Heart right ventricle (tissue), 16 donors: ENCODE data around the gene JDP2. TPM values are rescaled to one million over a fixed set of nuclear protein-coding genes. Genes with fewer than 3 reads are reported as not detected.

Source experiments
- ATAC-seq, 8 donors: fragments of 200-7000 bp; cut with Tn5 transposase; one replicate each; pipeline ENCODE4 v1.9.1; 2020; ENCODE audit warnings: mild to moderate bottlenecking in 8 of 8, moderate library complexity in 8 of 8, moderate number of reproducible peaks in 1 of 8
- DNase-seq, 2 donors: peaks; one replicate each; pipeline ENCODE4 v3.0.0-alpha.2; 2020
- H3K27ac ChIP-seq, 10 donors: fragments of 200-600 bp; sonication (generic) in 2 of 10; one replicate each; pipeline versions ENCODE4 v1.5.0 to v1.8.0; 2020 to 2022; ENCODE audit warnings: mild to moderate bottlenecking in 3 of 10
- H3K27me3 ChIP-seq, 7 donors: fragments of 200-600 bp; one replicate each; pipeline ENCODE4 v1.8.0; 2021 to 2022; ENCODE audit warnings: mild to moderate bottlenecking in 2 of 7
- H3K36me3 ChIP-seq, 9 donors: fragments of 200-600 bp; sonication (generic) in 1 of 9; one replicate each; pipeline versions ENCODE4 v1.5.0 to v1.8.0; 2020 to 2022; ENCODE audit warnings: mild to moderate bottlenecking in 2 of 9
- H3K4me1 ChIP-seq, 9 donors: fragments of 200-600 bp; sonication (generic) in 1 of 9; one replicate each; pipeline versions ENCODE4 v1.5.0 to v1.8.0; 2020 to 2022; ENCODE audit warnings: mild to moderate bottlenecking in 4 of 9
- H3K4me3 ChIP-seq, 10 donors: fragments of 200-600 bp; sonication (generic) in 2 of 10; one replicate each; pipeline versions ENCODE4 v1.5.0 to v1.8.0; 2020 to 2022; ENCODE audit warnings: mild to moderate bottlenecking in 7 of 10, moderate library complexity in 2 of 10
- H3K9me3 ChIP-seq, 11 donors: fragments of 200-600 bp in 10 of 11; sonication (generic) in 2 of 11; one replicate each; pipeline versions ENCODE4 v1.5.0 to v1.8.0; 2013 to 2022; ENCODE audit warnings: mild to moderate bottlenecking in 2 of 11, control low read depth in 1 of 11, moderate library complexity in 1 of 11
- CTCF ChIP-seq, 9 donors: fragments of 200-600 bp; sonication (generic) in 2 of 9; IDR thresholded peaks; one replicate each; pipeline versions ENCODE4 v1.5.0 to v1.8.0; 2021 to 2022; ENCODE audit warnings: antibody characterized with exemption in 9 of 9, mild to moderate bottlenecking in 5 of 9, moderate library complexity in 1 of 9
- WGBS, 2 donors: extraction: QIAGEN DNeasy Blood & Tissue Kit; methylation state at CpG; one replicate each; pipeline ENCODE4 v1.1.7; 2013; ENCODE audit warnings: inconsistent platforms in 1 of 2; 5-methylcytosine and 5-hydroxymethylcytosine counted together
- intact Hi-C, 10 donors: fragments of 100-400 bp; cut with DNase I; formaldehyde crosslinking; loops; one replicate each; pipeline versions ENCODE4 v1.11.1 to v1.14.2; 2022
- polyA plus RNA-seq, 2 donors: library from polyadenylated mRNA; stranded (reverse); fragments of 200-250 nt; gene quantifications; one replicate each; pipeline ENCODE4 v1.2.3, GENCODE V29; 2013
- total RNA-seq, 10 donors: library from RNA; stranded (reverse); fragmentation: NEBNext Ultra II Directional in 3 of 10; extraction: Animal tissue kit (Norgen Biotek cat#: 25700) in 3 of 10; gene quantifications; one replicate each; pipeline versions ENCODE4 v1.2.1 to v1.2.4, GENCODE V29; 2021 to 2023
- donor health status: Arrhythmogenic right ventricular cardiomyopathy.
- donor health status: ischemic (EF 13 %, LVEDD 7.1; RV severe dilation, severe dysfunction).
- donor health status: healthy with polysubstance abuse.
- donor health status: DM: no; HTN: yes; CAD: no.
- donor health status: DM: no; HTN: no; CAD: no.
- donor health status: ischemic (EF 25% LVEDD 6.9; RV normal size, moderate dysfunction).
- donor health status: ischemic (EF 25% LVEDD 5.7; RV mildly dilated, moderate dysfunction).
- donor health status: healthy.
- donor health status: DM: yes; HTN: yes; CAD: no.
- donor health status: Ischemic cardiomyopathy.
- donor health status: ischemic (EF 35%, LVEDD 5.7; RV mildly dilated, moderate dysfunction).
- donor health status: nonischemic (EF 11% LVEDD 7.7; RV severe dilation, severe dysfunction).
- donor health status: DM: yes; HTN: yes; CAD: no.
- donor health status: PGD.
- donor health status: ischemic (EF 29% LVEDD 5.4; RV normal size, mild dysfunction).
- donor health status: nonischemic (EF 23%, LVEDD 6.1; RV moderate dilation, normal function).

The JDP2 gene
- total and polyA plus RNA-seq, 12 donors, result 12.3 to 44.0 (median 17.3) TPM

GRCh38 chr14:75432411-75432810 is 4.6 kb downstream of the JDP2 start:
- TF ChIP-seq CTCF (IDR thresholded peaks at IDR 0.05), result no peak
- intact Hi-C loops, result loop anchor here in 3 of 10 donors (5.0 to 10.0 kb wide), 3 partner anchors 52 to 305 kb away; partner anchors contain the start of gene NEK9 (in 1 of the 3)
- no peaks in the 10 kb centered on the region for H3K9me3 ChIP-seq
- no peaks in the 10 kb centered on the region for H3K27me3 ChIP-seq
- no peak overlapping the region for H3K4me3 ChIP-seq
- peaks cover 20 to 79% (median 49%) of the 10 kb centered on the region in 9 donors for H3K4me1 ChIP-seq
- WGBS, 2 donors, result 93% methylated on average over 8 of the region's 8 CpGs
- no peak for DNase-seq
- ATAC-seq, result no peak
- H3K36me3 ChIP-seq, result peaks cover 0 to 59% (median 29%) of the 10 kb centered on the region in 9 donors
- no peak overlapping the region for H3K27ac ChIP-seq

GRCh38 chr14:75433631-75434071 is 5.8 kb downstream of the JDP2 start:
- intact Hi-C loops, result loop anchor here in 3 of 10 donors (5.0 to 10.0 kb wide), 3 partner anchors 51 to 306 kb away; partner anchors contain the start of gene NEK9 (in 1 of the 3)
- Histone ChIP-seq H3K4me1 (peaks cover 20 to 85% (median 52%) of the 10 kb centered on the region in 9 donors), H3K27ac (no peak overlapping the region), H3K4me3 (no peak overlapping the region), H3K9me3 (no peaks in the 10 kb centered on the region), H3K27me3 (no peaks in the 10 kb centered on the region), H3K36me3 (peaks cover 0 to 71% (median 35%) of the 10 kb centered on the region in 9 donors)
- DNase-seq, result no peak
- no peak for TF ChIP-seq CTCF (IDR thresholded peaks at IDR 0.05)
- 94 to 97% methylated on average over 6 of the region's 6 CpGs for WGBS, 2 donors
- no peak for ATAC-seq

GRCh38 chr14:75434138-75434889 is 6.5 kb downstream of the JDP2 start:
- ATAC-seq, result no peak
- Histone ChIP-seq H3K27ac (no peak overlapping the region), H3K4me1 (peaks cover 14 to 78% (median 45%) of the 10 kb centered on the region in 9 donors), H3K4me3 (no peak overlapping the region), H3K36me3 (peaks cover 0 to 78% (median 40%) of the 10 kb centered on the region in 9 donors), H3K27me3 (no peaks in the 10 kb centered on the region), H3K9me3 (no peaks in the 10 kb centered on the region)
- DNase-seq, result no peak
- WGBS, 2 donors, result 85% methylated on average over 6 of the region's 6 CpGs
- intact Hi-C loops, result loop anchor here in 3 of 10 donors (5.0 to 10.0 kb wide), 3 partner anchors 50 to 307 kb away; partner anchors contain the start of gene NEK9 (in 1 of the 3)
- TF ChIP-seq CTCF (IDR thresholded peaks at IDR 0.05), result no peak

GRCh38 chr14:75434890-75435248 is 7.0 kb downstream of the JDP2 start:
- TF ChIP-seq CTCF (IDR thresholded peaks at IDR 0.05), result no peak
- Histone ChIP-seq H3K27me3 (no peaks in the 10 kb centered on the region), H3K36me3 (peaks cover 0 to 83% (median 46%) of the 10 kb centered on the region in 9 donors), H3K9me3 (no peaks in the 10 kb centered on the region), H3K4me3 (no peak overlapping the region), H3K27ac (no peak overlapping the region), H3K4me1 (peaks cover 9 to 73% (median 45%) of the 10 kb centered on the region in 9 donors)
- ATAC-seq (no peak), DNase-seq (no peak)
- intact Hi-C loops, result loop anchor here in 3 of 10 donors (5.0 to 10.0 kb wide), 3 partner anchors 50 to 308 kb away; partner anchors contain the start of gene NEK9 (in 1 of the 3)
- WGBS, 2 donors, result 88 to 92% methylated on average over 9 of the region's 9 CpGs
